Right lobe of liver (tissue), 4 donors: Measurements from ENCODE around the gene FOXP1.

ENCODE experiments used
- POLR2A ChIP-seq: fragments of 450-650 bp; IDR thresholded peaks from one replicate; pipeline ENCODE4 v1.6.1; 2017; ENCODE audit warnings: antibody characterized with exemption, mild to moderate bottlenecking
- TF ChIP-seq, protein P1 (sequence below), 4 donors: fragments of 200-600 bp in 3 of 4; fragments of 450-650 bp in 1 of 4; IDR thresholded peaks; one replicate each; pipeline versions ENCODE4 v1.5.1 to v1.8.0; 2016 to 2022; ENCODE audit warnings: antibody characterized with exemption in 4 of 4, mild to moderate bottlenecking in 2 of 4
- donor health status: DM: no; HTN: no; CAD: no.
- donor health status: DM: no; HTN: no; CAD: no.
- donor health status: DM: no; HTN: yes; CAD: no.

DNA sequence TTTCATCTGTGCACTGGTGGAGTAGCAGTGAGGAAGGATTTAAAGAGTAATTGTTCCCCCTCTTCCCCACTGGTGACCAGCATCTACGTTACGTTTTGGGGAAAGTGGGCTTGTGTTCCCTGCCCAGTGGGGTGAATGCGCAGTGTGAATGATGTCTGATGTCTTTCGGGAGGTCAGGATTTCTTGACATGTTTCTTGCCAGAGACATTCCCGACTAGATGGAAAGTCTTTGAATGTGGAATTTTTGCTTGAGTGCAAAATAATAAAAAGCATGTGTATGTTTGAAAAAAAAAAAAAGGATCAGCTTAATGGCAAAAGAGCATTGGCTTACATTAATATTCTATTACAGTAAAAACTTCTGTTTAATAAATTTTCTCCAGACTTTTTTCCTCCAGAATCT lies 632.2 kb downstream of the FOXP1 start:
- TF ChIP-seq, protein P1, sequence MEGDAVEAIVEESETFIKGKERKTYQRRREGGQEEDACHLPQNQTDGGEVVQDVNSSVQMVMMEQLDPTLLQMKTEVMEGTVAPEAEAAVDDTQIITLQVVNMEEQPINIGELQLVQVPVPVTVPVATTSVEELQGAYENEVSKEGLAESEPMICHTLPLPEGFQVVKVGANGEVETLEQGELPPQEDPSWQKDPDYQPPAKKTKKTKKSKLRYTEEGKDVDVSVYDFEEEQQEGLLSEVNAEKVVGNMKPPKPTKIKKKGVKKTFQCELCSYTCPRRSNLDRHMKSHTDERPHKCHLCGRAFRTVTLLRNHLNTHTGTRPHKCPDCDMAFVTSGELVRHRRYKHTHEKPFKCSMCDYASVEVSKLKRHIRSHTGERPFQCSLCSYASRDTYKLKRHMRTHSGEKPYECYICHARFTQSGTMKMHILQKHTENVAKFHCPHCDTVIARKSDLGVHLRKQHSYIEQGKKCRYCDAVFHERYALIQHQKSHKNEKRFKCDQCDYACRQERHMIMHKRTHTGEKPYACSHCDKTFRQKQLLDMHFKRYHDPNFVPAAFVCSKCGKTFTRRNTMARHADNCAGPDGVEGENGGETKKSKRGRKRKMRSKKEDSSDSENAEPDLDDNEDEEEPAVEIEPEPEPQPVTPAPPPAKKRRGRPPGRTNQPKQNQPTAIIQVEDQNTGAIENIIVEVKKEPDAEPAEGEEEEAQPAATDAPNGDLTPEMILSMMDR (IDR thresholded peaks at IDR 0.05) = no peak
- TF ChIP-seq POLR2A = no peak
